HG02884 (cell line): ENCODE data around the gene SCO2.

Experiments
- ATAC-seq: cut with Tn5 transposase; IDR thresholded peaks from one replicate; pipeline ENCODE4 v1.9.1; 2021; ENCODE audit warnings: mild to moderate bottlenecking, moderate library complexity; ENCODE audit not compliant: unreplicated experiment

SCO2 gene

DNA sequence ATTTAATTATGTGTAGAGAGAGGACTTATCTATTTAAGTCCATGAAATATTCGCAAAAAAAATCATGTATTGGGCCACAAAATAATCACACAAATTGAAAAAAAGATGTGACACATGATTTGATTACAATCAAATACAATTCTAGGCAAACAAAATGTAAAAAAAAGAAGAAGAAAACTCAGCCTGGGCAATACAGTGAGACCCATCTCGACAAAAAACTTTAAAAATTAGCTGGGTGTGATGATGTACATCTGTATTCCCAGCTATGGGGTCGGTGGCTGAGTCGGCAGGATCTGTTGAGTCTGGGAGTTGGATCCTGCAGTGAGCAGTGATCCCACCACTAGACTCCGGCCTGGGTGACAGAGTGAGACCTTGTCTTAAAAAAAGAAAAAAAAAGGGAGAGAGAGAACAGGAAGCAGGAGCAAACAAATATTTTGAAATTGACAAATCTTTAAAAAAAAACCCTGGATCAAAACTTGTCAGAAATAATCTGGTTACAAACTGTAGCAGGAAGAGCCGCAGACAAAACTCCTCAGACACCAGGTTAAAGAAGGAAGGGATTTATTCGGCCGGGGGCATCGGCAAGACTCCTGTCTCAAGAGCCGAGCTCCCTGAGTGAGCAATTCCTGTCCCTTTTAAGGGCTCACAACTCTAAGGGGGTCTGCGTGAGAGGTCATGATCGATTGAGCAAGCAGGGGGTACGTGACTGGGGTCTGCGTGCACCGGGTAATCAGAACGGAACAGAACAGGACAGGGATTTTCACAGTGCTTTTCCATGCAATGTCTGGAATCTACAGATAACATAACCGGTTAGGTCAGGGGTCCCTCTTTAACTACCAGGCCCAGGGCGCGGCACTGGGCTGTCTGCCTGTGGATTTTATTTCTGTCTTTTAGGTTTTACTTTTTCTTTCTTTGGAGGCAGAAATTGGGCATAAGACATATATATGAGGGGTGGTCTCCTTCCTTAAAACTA is 7.7 kb upstream of the SCO2 start:
- ATAC-seq, result no peak

DNA sequence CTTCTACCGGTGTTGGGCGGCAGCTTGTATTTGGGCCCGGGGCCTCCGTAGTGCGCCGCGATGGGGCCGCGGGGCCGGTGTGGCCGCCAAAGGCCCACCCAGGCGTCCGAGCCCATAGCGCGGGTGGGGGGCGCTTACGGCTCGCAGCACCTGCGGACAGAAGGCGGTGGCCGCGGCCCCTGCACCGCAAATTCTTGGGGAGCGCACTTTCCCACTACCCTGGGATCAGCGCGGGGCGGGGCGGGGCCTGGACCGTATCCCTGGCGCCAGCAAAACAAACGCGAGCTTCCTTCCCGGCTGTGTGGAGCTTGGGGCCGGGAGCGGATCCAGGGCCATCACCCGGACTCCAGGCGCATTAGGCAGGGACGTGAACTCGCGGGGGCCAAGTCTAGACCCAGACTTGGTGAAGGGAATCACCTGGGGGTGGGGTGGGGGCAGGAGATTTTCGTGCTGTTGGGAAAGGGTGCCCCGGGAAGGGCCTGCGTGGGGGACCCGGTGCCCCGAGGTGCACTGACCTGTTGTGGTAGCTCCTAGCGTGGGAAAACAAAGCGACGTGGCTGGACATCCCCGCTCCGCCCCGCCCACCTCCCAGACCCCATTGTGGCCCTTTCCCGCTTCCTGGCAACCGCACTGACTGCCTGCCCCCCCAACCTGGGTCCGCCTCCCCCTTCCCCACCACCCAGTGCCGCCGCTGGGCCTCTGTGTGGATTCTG is 6.7 kb upstream of the SCO2 start:
- no peak for ATAC-seq

DNA sequence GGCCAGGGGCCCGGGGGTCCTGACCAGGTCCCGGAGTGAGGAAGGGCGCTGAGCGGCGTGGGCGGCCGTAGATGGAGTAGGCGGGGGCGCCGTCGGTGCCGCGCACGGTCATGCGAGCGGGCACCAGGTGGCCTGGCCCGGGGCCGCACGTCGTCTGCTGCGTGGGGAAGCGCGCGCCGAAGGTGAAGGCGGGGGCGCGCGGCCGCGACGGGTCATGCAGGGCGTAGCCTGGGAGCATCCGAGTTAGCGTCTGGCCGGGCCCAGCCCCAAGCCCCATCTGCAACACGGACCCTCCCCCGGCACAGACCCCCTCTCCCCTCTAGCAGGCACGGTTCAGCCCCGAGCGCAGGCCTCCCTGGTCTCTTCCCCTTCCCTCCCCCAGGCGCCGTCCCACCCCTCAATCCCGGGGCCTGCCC is 6.2 kb upstream of the SCO2 start:
- no peak for ATAC-seq

DNA sequence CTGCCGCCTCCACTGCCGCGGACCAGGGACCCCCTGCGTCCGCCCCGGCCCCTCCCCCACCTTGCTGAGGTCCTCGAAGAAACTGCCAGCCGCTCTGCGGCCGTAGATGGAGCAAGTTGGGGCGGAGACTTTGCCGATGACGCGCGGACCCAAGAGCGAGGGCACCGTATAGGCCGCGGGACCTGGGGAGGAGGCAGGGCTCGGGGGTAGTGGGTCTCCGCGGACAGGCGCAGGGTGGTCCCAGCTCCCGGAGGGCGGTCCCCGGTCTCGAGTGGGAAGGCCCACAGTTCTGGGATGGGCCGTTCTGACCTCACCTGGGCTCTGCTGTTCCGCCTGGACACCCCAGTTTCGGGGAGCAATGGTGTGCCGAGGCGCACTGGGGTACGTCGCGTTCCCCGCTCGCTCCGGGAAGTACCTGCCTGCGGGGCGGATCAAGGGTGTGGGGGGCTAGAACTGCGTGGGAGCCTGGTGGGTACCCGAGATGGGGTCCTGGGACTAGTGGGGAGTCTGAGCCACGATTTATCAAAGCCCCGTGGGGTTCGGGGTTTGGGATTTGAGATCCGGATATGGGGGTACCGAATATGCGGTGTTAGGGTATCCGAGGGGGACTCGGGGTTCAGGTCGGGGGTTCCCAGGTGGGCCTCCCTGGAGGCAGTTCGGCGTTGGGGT is 5.6 kb upstream of the SCO2 start:
- no peak for ATAC-seq

DNA sequence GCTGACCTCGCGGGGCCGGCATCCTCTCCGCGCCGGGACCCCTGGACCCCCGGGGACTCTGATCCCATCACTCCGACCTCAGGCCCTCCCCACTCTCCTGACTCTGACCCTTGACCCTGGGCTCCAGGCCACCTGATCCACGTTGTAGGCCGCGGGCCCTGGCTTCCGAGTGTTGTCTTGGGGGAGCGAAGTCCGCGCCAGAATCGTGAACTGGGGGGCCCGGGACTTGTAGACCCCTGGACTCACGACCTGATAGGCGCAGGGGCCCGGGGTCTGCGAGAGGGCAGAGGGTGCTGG is 5.1 kb upstream of the SCO2 start:
- no peak for ATAC-seq

- no peak for ATAC-seq
Measured at GRCh38 chr22:50529897-50530579, 4.6 kb upstream of the SCO2 start, which contains the start of gene TYMP. TSS of gene TYMP (minus strand) at chr22:50530012. CDS start at chr22:50529709, 303 bp downstream.

DNA sequence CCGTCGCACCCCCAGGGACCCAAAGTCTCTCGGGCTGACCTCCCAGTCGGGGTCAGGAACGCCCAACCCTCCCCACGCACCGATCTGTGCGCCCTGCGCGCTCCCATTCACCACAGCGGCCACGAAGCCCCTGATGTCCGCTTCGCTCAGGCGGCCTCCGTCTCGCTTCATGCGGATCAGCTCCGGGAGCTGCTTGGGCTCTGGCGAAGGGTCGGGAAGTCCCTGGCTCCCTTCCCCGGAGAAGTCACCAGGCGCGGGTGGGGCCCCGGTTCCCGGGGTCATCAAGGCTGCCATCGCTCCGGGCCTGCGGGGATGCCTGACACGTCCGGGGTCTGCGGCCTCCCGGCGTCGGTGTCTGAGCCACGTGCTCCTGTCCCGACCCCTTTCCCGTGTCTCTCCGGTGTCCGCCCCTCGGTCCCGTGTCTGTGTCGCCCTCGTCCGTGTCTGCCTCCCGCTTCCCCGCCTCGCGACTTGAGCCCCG is 4.1 kb upstream of the SCO2 start:
- no peak for ATAC-seq

GRCh38 chr22:50528682-50529415 is 3.5 kb upstream of the SCO2 start:
- ATAC-seq, result no peak

DNA sequence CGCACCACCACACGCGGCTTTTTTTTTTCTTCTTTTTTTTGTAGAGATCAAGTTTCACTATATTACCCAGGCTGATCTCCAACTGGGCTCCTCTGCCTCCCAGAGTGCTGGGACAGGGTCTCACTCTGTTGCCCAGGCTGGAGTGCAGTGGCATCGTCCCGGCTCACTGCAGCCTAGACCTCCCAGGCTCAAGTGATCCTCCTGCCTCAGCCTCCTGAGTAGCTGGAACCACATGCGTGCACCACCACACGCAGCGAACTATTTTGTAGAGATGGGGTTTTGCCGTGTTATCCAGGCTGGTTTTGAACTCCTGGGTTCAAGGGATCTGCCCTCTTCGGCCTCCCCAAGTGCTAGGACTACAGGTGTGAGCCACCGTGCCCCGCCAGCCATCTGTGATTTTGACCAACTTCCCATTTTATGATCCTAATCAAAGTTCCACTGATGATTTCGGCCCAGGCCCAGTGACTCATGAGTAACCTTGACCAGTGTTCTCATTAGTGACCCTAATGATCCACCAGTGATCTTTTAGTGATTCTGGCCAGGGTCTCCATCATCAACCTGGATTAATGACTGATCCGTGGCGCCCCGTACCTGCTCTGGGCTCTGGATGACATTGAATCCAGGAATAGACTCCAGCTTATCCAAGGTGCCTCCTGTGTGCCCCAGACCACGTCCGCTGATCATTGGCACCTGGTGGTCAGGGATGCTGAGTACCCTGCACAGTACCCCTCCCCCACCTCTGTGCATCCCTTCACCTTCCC is 2.7 kb upstream of the SCO2 start:
- no peak for ATAC-seq

- no peak for ATAC-seq
Measured at GRCh38 chr22:50526834-50527801, 1.7 kb upstream of the SCO2 start.

GRCh38 chr22:50526108-50526833 is 873 bp upstream of the SCO2 start:
- ATAC-seq, result peak; percentile 27

DNA sequence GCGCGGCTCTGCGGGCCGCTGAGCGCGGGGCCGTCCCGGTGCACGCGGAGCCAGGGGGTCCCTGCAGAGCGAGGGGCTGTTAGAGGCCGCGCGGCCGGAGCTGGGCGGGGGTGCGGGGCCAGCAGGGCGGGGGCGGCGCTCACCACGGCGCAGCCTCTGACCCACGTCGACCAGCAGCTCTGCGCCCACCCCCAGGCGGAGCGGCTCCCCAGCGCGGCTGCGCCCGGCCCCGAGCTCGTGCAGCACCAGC is 385 bp upstream of the SCO2 start:
- ATAC-seq, result peak; percentile 21

DNA sequence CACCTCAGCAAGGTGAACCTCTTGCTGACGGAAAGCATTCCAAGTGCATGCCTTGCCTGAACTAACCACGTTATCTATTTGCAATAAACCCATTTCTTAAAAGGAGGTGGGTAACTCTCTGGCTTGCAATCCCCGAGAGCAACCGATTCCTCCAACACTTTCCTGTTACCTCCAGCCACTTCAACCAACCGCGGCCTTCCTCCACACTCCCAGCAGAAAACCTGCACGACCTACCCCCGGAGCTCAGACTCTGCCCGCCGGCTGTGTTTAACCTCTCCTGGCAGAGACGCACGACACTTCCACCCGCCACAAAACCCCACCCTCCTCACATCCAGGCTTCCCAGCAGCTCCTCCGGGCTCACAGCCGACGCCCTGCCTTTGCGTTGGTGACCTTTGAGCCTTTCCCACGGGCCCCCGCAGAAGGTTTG is 708 bp downstream of the SCO2 start:
- no peak for ATAC-seq

DNA sequence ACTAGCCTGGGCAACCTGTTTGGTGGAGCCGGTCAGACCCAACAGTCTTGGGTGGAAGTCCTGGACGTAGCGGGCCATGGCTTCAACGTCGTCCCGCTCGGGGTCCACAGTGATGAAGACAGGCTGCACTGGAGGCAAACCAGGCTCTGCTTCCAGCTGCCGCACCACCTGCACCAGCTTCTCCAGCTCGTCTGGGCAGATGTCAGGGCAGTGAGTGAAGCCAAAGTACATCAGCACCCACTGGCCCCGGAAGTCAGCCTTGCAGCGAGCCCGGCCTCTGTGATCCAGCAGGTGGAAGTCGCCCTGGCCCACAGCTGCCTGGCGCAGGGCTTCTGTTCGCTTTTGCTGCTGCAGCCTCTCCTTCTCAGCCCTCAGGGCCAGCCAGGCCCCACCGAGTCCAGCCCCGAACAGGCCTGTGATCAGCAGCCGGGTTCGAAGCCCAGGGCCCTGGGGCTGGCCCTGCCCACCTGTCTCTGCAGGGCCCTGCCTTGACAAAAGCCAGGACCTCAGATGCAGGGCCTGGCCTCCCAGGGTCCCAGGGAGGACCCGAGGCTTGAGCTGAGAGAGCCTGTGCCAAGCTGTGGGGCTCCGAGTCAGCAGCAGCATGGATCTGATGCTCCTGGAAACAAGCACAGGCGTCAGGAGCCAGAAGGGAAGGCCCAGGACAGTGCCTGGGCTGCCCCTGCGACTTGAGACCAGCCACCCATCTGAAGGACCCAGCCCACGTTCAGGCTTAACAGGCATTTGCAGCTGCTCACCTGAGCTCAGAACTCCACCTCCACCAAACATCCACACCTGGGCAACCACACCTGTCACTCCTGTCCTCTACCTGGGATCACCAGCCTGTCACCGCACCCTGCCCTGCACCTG is 1.4 kb downstream of the SCO2 start:
- no peak for ATAC-seq

DNA sequence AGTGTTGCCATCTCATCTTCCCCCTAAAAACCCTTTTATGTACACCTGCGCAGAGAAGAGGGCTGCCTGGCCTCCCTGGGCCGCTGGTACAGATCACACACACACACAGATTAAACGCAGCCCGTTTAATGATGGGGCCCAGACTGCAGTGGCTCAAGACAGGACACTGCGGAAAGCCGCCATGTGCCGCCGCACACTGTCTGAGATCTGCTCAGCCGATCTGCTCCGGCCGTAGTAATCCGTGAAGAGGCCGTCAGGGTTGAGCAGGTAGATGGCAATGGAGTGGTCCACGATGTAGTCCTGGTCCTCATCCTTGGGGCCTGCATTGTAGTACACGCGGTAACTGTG is 2.0 kb downstream of the SCO2 start:
- no peak for ATAC-seq

GRCh38 chr22:50522806-50523438 is 2.5 kb downstream of the SCO2 start:
- no peak for ATAC-seq
